OCI-M2 (cell line): Measurements from ENCODE around the gene C1QL2.

Source experiments
- DNase-seq: peaks from one replicate; lab custom pipeline; 2025; ENCODE audit not compliant: unreplicated experiment; lab: John Stamatoyannopoulos, UW

C1QL2 gene

GRCh38 chr2:119109866-119110265 lies 48.7 kb downstream of the C1QL2 start:
- no peak for DNase-seq

DNA sequence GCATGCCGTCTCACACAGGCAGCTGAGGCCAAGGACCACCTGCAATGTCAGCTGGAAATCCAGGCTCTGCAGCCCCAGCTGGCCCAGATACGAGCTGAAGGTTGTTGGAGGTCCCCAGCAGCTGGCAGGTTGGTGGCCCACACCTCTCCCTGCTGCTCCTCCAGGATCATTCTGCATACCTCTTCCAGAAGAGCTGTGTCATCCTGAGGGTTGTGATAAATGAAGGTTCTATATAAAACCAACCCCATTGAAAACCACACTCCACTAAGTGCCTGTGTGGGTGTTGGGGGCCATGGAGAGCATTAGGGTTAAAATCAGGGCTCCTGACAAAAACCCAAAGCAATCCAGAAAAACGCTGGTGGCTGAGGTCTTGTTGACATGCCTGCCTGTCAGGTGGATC lies 50.4 kb downstream of the C1QL2 start:
- DNase-seq = no peak

GRCh38 chr2:119106301-119106897 lies 52.2 kb downstream of the C1QL2 start:
- no peak for DNase-seq
